NCI-H748 (cell line): ENCODE results near the gene CSNK1G3.

ENCODE experiments used
- DNase-seq: peaks from one replicate; lab custom pipeline; 2025; ENCODE audit not compliant: unreplicated experiment; lab: John Stamatoyannopoulos, UW

The CSNK1G3 gene

DNA sequence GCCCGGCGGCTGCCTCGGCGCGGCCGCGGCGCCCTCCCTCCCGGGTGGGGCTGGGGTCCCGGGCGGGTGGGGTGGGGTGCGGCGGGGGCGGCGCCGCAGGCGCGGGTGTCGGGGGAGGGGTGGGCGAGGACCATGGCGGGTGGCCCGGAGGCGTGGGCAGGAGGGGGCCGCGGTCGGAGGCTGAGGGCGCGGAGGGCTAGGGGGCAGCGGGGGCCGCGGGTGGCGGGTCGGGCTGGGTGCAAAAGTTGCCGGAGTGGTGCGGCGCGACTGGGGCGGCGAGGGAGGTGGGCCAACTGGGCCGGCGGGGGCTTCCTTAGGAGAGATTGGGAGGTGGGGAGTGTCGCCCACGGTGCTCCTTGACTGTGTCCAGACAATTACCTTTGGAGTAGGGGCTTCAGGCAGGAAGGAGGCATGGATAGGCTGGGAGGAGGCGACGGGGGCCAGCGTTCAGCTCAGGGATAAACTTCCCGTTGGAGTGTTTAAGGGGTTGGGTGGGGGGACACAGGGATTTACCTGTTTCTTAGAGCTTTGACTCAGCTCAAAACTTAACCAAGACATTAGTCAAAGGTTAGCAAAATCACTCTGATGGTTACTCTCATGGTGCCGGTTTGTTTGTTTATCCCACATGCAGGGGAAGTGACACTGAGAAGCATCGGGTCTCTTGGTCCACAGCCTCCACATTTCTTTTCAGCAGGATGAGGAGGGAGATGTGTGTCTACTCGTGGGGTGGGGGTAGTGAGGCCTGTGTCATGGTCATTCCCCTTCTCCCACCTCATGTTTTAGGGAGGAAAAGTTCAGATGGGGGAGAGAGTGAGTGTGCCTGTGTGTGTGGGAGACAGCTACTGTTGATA lies 859 bp downstream of the CSNK1G3 start:
- DNase-seq: peak; percentile 57

DNA sequence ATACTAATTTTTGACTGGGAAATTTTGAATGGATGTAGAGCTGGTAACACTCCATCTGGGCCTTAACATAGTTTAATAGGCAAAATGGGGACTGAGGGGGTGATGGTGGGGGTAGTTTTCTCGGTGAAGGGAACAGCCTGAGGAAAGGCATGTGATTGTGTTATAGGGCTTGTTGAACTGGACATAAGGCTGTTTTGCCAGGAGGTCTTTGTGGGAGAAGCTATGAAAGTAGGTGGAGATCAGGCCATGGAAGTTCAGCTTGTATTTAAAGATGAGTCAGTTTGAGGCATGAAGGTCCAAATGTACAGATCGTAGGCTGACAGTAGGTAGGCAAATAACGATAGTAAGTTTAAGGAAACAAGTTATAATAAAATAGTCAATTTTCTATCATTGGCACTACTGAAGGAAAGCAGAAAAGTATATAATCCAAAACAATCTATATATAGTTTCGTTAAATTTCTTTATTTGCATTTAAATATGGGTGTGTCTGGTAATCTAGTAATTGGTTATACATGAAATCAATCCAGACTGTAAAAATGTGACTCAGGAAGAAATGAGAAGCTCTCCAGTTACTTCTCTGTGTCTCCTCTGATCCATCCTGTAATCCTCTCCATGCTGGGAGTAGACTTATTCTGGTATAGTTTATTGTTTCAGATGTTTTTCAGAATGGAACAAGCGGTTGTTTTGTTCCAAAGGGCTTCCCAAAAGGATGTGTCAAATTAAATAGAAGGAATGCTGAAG lies 2.8 kb downstream of the CSNK1G3 start:
- no peak for DNase-seq

DNA sequence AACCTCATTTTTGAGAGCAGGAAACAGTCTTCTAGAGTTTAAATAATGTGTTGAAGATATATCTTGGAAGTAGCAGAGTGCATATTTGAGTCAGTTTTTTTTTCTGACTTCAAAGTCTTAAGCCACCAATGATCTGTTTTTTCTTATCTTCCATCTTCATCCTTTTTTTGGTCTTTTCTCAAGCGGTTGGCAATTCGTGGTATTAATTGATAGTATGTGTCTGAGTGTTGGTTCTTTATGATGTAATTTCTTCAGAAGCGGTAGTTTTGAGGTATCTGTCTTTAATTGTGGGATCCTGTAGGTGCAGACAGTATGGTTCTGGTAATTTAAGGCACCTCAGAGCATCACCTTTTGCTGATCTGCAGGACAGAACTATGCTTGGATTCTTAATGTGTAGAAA lies 3.9 kb downstream of the CSNK1G3 start:
- DNase-seq: no peak

DNA sequence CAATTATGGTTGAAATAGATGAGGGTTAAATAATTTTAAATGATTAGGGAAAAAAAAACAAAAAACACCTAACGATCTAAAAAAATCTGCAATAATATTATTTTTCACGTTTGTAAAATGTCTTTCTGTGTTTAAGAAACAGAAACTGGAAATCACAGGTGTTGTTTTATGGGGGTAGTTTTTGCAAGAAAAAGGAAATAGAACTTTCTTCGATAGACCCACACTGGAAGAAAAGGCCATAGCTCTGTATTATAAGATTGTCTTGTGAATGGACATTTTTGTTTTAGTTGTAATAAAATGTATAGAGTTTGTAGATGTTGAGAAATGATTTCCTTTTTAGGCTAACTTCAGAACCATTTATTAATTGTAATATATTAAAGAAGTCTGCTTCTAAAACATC lies 5.5 kb downstream of the CSNK1G3 start:
- no peak for DNase-seq

DNA sequence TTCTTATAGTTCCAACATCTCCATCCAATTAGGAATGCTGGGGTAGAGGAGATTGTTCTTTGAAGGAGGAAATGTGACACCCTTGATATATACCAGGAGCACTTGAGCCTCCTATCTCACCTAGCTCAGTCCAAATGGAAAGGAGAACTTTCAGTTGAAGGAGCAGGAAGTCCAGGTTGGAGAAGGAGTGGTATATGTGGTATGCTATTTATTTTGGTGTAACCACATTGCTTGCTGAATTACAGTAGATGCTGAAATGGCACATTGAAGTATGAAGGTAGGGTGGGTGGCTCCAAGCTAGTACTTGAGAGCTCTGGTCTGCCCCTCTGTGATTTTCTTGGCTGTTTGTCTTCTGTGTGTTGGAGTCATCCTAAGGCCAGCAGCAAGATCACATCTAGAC lies 6.1 kb downstream of the CSNK1G3 start:
- DNase-seq: no peak

DNA sequence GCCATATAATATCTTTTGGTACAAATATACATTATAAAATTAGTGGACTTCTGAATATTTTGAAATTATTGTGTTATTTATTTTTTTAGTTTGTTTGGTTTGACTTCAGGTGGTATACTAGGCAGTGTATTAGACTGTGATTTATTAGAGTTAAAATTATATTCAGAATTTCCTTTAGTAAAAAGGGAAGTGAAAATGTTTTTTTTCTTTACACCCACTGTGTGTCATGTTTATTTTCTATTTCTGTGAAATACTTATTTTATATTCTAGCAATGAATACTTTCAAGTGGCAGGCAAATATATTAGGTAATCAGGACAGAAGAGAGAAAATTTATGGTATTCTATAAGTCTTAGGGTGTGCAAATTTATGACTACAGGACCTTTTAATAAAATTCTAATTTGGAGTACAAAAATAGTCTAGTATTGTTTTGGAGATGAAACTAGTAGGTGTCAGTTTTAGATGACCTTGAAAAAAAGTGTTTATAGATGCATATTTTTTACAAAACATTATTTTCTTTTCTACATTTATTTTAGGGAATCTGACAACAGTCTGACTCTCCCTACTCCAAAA lies 8.8 kb downstream of the CSNK1G3 start:
- DNase-seq: no peak

DNA sequence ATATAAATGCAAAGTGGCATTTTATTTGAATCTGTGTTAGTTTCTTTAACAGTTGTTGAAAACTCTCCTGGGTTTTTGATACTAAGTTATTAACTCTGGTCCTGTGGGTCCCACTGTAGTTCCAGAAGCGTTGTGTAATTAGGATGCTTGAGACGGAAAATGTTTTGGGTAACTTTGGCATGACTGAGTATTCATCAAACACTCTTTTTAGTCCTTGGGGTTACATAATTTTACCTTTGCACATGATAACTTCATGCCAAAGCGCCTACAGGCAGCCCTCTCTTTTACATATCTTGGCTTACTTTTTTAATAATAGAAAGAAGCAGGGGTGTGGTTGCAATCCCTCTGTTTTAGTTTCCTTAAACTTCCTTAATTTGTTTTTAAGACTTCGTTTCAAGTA lies 12.2 kb downstream of the CSNK1G3 start:
- no peak for DNase-seq

DNA sequence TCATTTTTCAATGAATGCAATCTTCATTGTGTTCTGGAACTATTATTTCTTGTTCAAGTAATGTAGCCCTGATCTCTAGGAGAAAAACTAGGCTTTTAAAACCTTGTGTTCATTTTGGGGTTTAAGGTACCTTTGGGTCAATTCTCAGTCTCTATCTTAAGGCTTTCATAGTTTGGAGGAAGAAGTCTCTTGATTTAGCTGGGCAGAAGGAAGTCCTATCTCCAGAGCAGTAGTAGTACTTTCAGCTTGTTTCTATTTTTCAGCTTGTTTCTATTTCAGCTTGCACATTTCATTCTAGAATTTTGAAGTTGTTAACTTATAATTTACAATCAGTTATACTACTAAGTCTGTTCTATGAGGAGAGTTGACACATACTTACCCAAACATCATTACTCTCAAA lies 15.2 kb downstream of the CSNK1G3 start:
- no peak for DNase-seq

DNA sequence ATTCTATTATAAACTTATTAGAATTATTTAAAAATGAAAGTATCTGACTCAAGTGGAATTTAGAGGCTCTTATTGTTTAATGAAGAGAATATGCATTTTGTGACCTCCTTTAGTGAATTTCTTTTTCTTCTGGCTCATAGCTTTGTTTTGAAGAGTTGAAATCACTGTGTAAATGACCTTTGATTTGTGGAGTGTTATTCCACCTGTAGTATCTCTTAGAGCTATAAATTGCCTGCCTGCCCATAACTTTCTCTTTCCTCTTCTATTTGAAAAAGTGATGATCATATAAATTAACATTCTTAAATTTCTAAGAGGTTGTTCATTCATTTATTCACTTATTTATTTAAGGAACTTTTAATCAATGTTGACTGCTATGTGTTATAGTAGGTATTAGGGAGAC lies 16.1 kb downstream of the CSNK1G3 start:
- DNase-seq: no peak

DNA sequence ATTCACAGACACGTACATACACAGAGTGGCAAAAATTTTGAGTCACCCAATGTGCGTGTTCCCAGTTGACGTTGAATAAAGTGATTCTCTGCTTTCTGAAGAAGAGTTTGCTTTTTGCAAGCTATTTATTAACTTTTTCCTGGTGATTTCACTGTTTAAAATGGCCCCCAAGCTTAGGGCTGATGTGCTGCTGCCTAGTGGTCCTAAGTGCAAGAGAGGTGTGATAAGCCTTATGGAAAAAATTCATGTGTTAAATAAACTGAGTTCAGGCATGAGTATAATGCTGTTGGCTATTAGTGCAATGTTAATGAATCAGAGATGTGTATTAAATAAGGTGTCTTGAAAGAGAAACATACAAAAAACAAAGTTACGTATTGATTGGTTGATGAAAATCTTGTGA lies 16.9 kb downstream of the CSNK1G3 start:
- no peak for DNase-seq

DNA sequence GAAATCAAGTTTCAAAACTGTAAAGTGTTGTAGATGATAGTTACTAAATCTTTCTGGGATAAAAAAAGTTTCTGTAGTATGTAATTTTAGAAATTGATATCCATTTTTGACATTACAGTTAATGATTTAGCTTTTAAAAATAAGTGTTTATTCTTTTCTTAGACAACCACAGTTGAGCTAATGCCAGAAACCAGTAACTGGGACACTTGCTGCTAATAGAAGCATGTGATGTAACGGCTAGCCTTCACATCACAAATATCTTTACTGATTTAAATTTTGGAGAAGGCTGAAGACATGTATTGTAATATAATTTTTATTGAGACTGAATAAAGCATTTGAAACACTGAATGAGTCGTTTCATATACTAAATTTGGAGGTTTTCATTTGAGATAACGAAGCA lies 18.8 kb downstream of the CSNK1G3 start:
- no peak for DNase-seq

DNA sequence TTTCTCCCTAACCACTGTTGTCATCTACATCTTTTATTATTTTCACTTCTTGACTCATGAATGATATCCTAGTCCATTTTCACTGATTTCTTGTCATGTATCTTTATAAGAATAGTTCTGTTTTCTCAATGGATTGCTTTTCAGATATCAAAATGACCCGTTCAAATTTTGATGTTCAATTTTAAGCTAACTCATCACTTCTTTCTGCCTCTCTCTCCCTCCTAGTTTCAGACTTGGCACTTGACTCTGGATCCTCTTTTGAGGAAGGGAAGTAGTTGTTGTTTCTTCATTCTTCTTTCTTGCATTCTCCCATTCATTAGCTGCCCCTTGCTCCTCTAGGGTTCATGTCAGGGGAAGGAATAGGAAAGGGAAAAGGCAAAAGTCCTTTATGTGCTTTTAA lies 23.7 kb downstream of the CSNK1G3 start:
- no peak for DNase-seq

DNA sequence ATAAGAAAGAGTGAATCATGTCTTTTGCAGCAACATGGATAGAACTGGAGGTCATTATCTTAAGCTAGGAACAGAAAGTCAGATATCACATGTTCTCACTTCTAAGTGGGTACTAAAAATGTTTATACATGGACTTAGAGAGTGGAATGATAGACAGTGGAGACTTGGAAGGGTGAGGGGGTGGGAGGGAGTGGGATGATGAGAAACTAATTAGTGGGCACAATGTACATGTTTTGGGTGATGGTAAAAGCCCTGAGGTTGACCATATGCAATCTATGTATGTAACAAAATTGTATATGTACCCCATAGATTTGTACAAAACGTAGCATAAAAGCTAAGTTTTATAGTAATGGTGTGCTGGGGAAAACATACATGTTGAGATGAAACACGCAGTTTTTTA lies 25.3 kb downstream of the CSNK1G3 start:
- no peak for DNase-seq

DNA sequence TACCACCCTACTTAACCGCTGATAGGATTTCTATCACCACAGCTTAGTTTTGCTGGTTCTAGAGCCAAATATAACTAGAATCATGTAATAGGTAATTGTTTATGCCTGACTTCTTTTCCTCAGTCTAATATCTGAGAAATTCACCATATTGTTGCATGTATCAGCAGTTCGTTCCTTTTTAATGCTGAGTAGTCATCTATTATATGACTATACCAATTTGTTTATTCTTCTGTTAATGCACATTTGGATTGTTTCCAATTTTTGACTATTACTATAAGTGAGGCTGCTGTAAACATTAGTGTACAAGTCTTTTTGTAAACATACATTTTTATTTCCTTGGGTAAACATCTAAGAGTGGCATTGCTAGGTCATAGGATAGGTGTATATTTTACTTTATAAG lies 25.9 kb downstream of the CSNK1G3 start:
- DNase-seq: no peak

DNA sequence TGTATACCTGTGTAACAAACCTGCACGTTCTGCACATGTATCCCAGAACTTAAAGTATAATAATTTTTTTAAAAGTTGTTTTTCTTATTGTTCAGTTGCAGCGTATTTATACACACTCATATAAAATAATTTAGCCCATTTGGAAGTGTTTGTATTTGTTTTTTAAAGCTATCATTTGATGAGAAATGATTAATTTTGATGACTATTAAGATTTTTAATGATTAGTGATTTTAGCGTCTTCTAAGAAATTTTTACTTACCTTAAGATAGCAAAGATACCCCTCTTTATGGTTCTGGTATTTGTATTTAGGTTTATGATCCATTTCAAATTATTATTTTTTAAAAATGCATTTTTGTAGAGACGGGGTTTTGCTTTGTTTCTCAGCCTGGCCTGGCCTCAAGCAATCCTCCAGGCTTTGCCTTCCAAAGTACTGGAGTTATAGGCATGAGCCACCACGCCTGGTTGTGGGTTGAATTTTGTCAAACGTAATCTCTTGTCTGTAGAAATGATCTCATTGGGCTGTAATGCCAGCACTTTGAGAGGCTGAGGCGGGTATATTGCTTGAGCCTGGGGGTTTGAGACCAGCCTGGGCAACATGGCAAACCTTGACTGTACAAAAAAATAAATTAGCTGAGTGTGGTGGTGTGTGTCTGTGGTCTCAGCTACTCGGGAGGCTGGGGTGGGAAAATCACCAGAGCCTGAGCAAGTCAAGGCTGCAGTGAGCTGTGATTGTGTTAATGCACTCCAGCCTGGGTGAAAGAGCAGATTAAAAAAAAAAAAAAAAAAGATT lies 26.9 kb downstream of the CSNK1G3 start:
- DNase-seq: no peak

DNA sequence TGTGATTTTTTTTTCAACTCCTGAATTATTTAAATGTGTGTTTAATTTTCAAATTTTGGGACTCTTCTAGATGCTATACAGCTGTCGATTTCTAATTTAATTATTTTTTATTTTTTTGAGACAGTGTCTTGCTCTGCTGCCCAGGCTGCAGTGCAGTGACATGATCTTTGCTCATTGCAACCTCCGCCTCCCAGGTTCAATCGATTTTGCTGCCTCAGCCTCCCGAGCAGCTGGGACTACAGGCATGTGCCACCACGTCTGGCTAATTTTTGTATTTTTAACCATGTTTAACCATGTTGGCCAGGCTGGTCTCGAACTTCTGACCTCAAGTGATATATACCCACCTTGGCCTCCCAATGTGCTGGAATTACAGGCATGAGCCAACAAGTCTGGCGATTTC lies 28.6 kb downstream of the CSNK1G3 start:
- no peak for DNase-seq

DNA sequence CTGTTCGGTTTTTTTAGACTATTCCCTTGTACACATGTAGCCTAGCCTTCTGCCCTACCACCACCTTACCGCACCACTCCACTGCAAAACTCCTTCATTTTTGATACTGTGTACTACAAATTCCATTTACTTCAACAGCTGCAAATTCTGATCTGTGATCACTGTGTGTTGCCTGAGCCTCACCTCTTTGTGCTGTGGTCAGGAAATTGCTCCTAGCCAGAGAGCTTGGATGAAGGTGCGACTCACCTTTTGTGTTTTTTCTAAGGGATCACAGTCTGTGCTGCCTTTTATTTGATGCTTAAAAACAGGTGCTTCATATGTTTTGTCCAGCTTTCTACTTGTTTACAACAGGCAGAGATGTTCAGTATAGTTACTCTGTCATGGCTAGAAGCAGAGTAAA lies 31.5 kb downstream of the CSNK1G3 start:
- DNase-seq: peak; percentile 21

DNA sequence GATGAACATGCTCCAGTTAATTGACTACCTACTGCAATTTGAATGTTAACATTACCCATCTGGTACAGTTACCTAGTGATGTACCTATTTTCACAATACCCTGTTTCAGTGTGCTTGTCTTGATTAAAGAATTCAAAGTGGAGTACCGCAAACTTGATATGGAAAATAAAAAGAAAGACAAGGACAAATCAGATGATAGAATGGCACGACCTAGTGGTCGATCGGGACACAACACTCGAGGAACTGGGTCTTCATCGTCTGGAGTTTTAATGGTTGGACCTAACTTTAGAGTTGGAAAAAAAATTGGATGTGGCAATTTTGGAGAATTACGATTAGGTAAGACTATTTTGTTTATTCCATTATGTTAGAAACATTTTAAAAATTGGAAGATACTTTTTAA lies 33.5 kb downstream of the CSNK1G3 start:
- peak; percentile 34 for DNase-seq

DNA sequence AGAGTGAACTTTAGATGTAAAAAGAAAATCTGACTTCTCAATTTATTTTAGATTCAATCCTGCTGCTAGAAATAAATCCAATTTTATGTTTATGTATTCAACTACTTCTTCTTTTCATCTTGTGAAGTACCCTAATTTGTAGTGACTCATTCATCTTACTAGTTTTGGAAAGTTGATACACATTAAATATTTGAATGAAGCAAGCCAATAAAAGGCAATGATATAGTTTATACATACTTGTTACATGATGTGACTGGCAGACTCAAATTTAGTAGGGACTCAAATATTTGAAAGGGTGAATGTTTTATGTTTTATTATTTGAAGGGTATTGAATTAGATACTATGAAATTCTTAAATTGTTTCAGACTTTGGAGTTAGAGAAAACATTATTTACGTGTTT lies 34.7 kb downstream of the CSNK1G3 start:
- DNase-seq: no peak

DNA sequence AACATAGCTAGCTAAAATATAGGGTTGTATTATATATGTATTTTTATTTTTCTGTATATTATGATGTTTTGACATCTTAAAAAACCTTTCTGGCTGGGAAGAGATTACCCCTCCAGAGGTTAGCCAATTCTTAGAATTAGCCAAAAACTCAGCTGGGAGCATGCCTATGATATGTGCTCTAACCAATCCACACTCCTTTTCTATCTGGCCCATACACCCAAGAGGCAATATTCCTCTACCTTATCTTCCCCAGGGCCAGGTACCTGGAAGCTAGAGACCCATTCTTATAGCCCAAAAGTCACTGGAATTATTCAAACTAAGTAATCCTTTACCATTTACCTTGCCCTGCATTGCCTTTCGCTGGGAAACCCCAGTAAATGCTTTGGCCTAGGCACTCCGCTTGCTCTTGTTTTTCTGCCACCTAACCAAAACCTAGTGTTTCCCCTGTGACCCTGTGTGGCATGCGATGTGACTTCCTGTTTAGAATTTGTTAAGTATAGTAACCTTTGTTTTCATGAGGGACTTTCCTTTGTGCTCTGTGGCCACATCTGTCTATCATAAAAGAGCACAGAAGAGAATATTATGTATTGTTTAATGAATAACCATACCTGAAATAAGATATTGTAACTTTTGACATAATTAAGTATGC lies 37.4 kb downstream of the CSNK1G3 start:
- no peak for DNase-seq

DNA sequence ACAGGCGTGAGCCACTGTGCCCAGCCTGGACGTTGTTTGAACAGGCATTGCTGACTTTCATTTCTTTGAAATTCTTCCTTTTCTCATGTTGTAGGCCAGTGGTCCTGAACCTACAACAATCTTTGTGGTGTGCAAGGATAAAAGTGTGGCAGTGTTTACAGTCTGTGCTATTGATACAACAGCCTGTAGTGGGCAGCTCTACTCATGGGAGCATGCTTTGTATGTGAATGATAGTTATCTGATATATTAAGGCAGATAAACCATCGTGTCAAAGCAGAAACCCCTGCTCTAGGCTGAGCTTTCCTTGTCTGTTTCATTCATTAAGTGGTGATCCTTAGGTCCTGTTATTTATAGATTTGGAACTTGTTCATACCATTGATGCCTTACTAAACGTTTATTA lies 42.6 kb downstream of the CSNK1G3 start:
- no peak for DNase-seq
